NCI-H774 (cell line): Measurements from ENCODE around the gene LAMA5.

Experiments
- DNase-seq: peaks from one replicate; lab custom pipeline; 2025; lab: John Stamatoyannopoulos, UW

LAMA5 gene

DNA sequence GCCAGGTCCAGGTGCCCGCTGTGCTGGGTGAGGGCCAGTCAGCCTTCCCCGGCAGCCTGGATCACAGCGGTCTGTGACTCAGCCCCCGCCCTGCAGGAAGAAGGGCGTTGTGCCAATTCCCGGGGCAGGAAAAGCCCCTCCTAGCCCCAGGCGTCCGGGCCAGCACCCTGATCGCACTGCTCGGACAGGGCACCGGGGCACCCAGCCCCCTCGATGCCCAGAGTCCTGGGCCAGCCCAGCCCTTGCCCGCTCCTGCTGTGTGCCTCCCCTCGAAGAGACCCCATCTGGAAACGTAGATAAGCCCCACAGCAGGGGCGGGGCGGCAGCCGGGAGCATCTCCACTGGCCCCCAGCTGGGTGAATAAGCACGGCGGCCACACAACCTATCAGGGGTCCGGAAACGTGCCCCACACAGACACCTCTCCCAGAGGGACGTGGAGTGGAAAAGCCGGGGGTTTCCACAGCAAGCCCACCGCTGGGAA, 9.9 kb downstream of the LAMA5 start:
- DNase-seq = no peak

- no peak for DNase-seq
Measured at GRCh38 chr20:62356589-62357186, 10.4 kb downstream of the LAMA5 start.

- DNase-seq = no peak
Measured at GRCh38 chr20:62355878-62356588, 11.1 kb downstream of the LAMA5 start.

GRCh38 chr20:62355516-62355877, 11.6 kb downstream of the LAMA5 start:
- no peak for DNase-seq

DNA sequence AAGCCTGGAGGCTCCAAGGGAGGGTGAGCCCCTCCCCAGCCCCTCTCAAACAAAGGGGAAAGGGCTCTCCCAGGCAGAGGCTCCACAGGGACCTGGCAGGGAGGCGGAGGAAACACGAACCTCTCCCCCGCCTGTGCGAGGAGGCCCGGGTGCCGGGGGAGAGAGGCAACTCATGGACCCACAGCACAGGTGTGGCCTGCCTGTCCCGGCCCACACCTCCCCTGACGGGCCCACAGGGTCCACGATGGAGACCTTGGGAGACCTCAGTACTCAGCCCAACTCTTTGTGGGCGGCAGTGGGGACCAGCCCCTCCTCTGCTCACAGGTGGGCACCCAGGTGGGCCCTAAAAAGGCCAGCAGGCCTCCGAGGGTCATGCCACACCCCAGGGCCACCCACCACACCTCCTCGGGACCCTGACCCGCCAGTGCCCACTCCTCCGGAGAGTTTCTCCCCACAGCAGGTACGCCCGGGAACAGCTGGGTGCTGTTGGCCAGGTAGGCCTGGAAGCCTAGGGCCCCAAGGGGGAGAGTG, 12.2 kb downstream of the LAMA5 start:
- no peak for DNase-seq

DNA sequence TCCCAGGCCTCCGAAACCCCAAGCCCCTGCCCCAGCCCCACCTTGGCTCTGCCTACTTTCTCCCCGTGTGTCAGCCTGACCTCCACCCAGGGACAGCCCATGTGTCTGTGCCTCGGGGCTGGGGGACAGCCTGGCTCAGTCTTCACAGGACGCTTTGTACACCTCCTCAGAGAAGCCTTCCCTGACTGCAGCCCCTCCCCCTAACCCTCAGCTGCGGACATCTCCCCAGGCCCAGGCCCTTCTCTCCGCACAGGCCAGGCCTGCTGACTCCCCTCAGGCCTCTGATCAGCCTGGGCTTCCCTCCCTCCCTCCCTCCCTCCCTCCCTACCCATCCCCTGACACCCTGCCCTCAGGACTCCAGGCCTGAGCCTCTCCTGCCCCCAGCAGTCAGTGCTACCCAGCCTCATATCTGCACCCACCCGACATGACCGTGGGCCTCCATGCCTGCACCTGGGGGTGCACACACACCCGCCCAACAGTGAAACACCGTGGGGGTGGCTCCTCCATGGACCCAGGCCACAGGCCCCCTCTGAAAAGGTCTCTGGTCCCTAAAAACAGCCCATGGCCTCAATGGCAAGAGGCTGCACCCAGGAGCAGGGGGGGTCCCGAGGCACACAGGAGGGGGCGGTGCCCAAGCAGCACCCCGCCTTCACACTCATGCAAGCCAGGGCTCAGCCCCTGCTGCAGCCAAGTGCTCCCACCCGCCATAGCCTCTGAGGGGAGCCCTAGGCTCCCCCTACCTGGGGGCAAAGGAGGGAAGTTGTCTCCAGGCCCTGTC, 12.9 kb downstream of the LAMA5 start:
- no peak for DNase-seq

DNA sequence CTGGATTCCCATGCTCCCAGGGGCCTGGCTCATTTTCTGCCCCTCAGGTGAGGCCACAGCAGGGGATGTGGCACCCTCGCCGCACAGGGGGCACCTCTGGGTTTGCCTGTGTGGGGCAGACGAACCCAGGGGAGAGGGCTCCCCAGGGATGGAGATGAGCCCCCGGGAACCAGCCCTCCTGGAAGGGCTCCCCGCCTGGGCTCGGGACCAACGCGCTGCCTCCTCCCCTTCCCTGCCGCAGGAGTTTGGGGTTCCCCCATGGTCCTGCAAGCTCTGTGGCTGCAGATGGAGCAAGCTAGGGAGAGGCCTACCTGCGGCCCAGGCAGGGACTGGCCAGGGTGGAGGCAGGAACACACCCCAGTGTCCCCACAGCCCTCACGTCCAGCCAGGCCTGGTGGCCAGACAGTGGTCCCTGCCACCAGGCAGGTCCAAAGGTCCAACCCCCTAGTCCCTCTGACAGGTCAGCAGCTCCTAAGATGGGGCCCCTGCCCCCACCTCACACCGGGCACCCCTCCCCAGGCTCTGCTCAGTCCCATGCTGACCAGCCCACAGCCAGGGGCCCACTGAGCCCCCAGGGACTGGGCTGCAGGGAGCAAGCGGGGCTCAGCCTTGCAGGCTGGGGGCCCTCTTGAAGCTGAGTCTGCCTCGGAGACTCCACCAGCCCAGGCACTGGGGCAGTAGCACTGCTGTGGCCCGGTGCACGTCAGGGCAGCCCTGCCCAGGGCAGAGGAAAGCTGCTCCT, 13.7 kb downstream of the LAMA5 start:
- no peak for DNase-seq

DNA sequence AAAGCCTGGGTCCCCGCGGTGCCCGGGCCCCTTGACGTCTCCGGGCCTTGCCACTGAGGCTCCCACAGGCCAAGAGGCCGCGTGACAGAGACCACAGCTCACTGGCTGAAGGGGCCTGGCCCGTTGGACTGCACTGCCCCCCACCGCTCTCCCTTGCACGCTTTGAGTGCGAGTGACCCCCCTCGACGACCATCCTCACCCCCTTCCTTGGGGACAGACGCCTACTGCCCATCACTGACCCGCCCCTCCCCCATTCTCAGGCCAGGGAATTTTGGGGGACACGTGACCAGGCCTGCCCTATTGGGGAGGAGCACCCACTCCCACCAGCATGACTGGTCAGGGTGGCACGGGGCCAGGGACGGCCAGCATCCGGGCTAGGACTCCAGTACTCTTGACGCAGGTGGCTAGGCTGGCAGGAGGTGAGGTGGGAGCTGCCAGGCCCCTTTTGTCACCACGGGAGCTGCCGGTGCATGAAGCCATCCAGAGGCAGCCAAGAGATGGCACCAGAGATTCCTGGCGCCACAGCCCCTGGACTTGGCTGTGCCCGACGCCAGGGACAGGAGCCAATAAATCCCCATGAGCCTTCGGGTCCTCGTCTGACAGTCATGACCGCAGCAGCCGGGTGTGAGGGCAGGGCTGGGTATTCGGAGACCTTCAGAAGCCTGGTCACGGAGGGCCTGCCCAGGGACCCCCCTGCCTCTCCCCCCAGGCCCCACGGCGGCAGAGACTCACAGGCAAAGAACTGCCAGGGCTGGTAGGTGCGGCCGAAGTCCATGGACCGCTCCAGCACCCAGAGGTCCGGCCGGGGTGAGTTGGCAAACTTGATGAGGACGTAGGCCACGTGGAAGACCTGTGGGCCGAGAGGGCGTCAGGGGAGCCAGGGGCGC, 14.5 kb downstream of the LAMA5 start:
- no peak for DNase-seq

DNA sequence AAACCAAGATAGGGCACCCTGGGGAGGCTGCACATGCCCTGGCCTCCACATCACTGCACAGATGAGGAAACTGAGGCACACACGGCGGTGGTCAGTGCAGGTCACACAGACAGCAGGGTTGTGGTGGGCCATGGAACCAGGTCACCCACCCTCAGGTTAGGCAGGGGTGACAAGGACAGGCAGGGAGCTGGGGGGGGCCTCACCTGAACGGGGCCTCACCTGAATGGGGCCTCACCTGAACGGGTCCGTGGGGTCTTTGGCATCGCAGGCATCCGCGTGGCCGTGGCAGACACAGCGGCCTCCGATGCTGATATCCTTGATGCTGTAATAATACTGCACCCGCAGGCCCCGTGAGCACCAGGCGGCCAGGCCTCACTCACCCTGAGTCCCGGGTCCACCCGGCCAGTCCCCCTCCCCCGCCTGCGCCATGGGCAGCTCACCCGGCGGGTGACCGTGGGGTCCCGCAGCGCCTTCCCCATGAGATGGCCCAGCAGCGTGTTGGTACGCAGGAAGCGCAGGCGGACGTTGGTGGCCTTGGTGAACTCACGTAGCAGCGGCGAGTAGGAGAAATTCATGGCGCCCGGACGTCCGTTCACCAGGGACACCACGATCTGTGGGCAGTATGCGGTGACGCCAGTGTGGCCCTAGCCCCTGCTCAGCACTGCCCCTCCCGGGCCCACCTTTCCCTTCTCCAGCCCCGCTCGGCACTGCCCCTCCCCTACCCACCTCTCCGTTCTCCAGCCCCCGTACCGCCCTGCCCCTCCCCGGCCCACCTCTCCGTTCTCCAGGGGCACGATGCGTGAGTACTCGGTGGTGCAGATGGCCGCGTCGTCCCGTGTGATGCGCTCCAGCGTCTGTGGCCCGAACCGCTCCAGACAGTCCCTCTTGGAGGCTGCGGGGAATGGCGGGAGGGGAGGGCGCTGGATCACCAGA, 15.4 kb downstream of the LAMA5 start:
- no peak for DNase-seq

- DNase-seq = no peak
Measured at GRCh38 chr20:62350629-62351422, 16.3 kb downstream of the LAMA5 start.

GRCh38 chr20:62350098-62350628, 16.9 kb downstream of the LAMA5 start:
- no peak for DNase-seq

DNA sequence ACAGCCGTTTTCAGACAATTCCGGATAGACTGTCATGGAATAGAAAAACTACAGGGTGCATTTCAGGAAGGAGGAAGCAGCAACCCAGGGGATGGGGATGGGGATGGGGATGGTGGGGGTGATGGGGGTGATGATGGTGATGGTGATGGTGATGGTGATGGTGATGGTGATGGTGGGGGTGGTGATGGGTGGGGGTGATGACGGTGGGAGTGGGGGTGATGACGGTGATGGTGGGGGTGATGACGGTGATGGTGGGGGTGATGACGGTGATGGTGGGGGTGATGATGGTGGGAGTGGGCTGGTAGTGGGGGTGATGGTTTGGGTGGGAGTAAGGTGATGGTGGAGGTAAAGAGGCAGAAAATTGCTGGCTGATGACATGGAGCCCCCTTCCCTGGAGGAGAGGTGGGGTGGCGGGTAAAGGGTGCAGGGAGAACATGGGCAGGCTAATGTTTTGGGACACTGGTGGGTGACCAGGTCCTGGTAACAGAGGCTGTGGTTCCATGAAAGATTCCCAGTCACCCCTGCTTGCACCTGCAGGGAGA, 17.5 kb downstream of the LAMA5 start:
- no peak for DNase-seq

DNA sequence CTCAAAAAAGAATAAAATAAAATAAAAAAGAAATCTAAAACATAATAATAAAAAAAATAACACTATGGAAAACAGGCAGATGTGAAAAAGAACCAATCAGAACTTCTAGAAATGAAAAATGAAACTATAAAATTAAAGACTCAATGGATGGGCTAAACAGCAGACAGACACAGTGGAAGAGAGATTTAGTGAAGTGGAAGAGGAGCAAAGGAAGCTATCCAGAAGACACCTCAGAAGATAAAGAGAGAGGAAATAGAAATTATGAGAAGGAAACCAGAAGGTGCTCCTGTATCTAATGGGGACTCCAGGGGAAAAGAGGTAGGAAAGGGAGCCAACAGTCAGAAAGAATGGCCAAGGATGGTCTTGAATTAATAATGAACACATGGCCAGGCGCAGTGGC, 18.5 kb downstream of the LAMA5 start:
- no peak for DNase-seq

- DNase-seq = no peak
Measured at GRCh38 chr20:62347445-62347844, 19.7 kb downstream of the LAMA5 start.

- DNase-seq = no peak
Measured at GRCh38 chr20:62347151-62347404, 20.0 kb downstream of the LAMA5 start.

- no peak for DNase-seq
Measured at GRCh38 chr20:62346398-62347150, 20.5 kb downstream of the LAMA5 start.

- DNase-seq = no peak
Measured at GRCh38 chr20:62345681-62346370, 21.3 kb downstream of the LAMA5 start.

GRCh38 chr20:62344782-62345181, 22.3 kb downstream of the LAMA5 start:
- DNase-seq = no peak
